Epithelial cell of prostate (primary cell): Measurements from ENCODE around the gene NDUFB8.

Source experiments
- DNase-seq: peaks from one replicate; pipeline ENCODE4 v3.0.0-alpha.2; 2011; ENCODE audit warnings: low read depth, low spot score
- H3K27ac ChIP-seq: fragments of 450-650 bp; 2 replicates; pipeline ENCODE4 v1.5.1; 2017; ENCODE audit warnings: mild to moderate bottlenecking

The NDUFB8 gene

GRCh38 chr10:100479037-100479436 lies 50.6 kb downstream of the NDUFB8 start:
- no peak for DNase-seq
- no peak overlapping the region for H3K27ac ChIP-seq

GRCh38 chr10:100477970-100478369 lies 51.7 kb downstream of the NDUFB8 start:
- DNase-seq: no peak
- H3K27ac ChIP-seq: no peak overlapping the region
